H1 (cell line): ENCODE measurements around the gene EWSR1. TPM values are rescaled to one million over a fixed set of nuclear protein-coding genes. Genes with fewer than 3 reads are reported as not detected.

Experiments
- CBX8 ChIP-seq: fragments of 300-800, 300-1000 bp; sonication (generic); IDR thresholded peaks from 2 replicates; pipeline ENCODE4 v1.7.1; 2016; ENCODE audit warnings: low read depth, low read length, borderline replicate concordance
- EZH2 ChIP-seq: fragments of 200-600 bp; sonication (generic); IDR thresholded peaks from 2 replicates; pipeline ENCODE4 v1.7.1; 2012; ENCODE audit warnings: low read depth, mild to moderate bottlenecking, moderate library complexity, low read length, inconsistent platforms; ENCODE audit not compliant: severe bottlenecking
- POLR2AphosphoS5 ChIP-seq: IDR thresholded peaks from 2 replicates; pipeline ENCODE4 v1.6.1; 2011; ENCODE audit warnings: low read depth, low read length
- polyA plus RNA-seq, 7 experiments: library from polyadenylated mRNA; depleted of rRNA in 3 of 7; stranded (reverse) in 5 of 7; unstranded in 2 of 7; fragments of >200 nt in 5 of 7; fragments of 200-250 nt in 2 of 7; gene quantifications; 1 replicate in 5 of 7; 2 replicates in 1 of 7; 4 replicates in 1 of 7; pipeline versions ENCODE4 v1.2.1 to v1.2.3, GENCODE V29; 2011 to 2013; ENCODE audit warnings: missing spikeins in 2 of 7, mixed read lengths in 2 of 7
- total RNA-seq: library from RNA; stranded (reverse); fragmentation: NEBNext Ultra II Directional; extraction: Animal tissue kit (Norgen Biotek cat#: 25700); gene quantifications from 2 replicates; pipeline ENCODE4 v1.2.1, GENCODE V29; 2021
- TF ChIP-seq, protein P1 (sequence below): IDR thresholded peaks from 2 replicates; pipeline ENCODE4 v1.6.1; 2012; ENCODE audit warnings: inconsistent platforms
- TF ChIP-seq, protein P2 (sequence below): IDR thresholded peaks from 2 replicates; pipeline ENCODE4 v1.6.1; 2011; ENCODE audit warnings: low read length, improper control_type of control experiment

The EWSR1 gene
- total and polyA plus RNA-seq, 2 of the 8 experiments (the other 6 are each of a cell fraction or from before 2014, with no cell fraction given), result 387 to 930 TPM

DNA sequence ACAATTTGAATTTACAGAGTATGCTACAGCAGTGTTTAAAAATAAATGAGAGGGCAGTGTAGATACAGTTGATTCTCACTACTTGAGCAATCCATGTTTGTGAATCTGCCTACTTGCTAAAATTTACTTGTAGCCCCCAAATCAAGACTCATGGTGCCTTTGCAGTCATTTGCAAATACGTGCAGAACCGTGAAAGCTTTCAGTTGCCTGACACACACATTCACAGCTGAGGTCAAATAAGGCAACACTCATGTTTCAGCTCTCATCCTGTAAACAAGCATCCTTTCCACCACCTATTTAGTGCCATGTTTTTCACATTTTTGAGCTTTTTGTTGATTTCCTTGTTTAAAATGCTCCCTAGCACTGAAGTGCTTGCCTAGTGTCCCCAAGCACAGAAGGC is 80.0 kb downstream of the EWSR1 start (continued):
- TF ChIP-seq EZH2, result no peak
- TF ChIP-seq, protein P1, sequence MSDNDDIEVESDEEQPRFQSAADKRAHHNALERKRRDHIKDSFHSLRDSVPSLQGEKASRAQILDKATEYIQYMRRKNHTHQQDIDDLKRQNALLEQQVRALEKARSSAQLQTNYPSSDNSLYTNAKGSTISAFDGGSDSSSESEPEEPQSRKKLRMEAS, result no peak
- TF ChIP-seq POLR2AphosphoS5, result no peak
- TF ChIP-seq, protein P2, sequence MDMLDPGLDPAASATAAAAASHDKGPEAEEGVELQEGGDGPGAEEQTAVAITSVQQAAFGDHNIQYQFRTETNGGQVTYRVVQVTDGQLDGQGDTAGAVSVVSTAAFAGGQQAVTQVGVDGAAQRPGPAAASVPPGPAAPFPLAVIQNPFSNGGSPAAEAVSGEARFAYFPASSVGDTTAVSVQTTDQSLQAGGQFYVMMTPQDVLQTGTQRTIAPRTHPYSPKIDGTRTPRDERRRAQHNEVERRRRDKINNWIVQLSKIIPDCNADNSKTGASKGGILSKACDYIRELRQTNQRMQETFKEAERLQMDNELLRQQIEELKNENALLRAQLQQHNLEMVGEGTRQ, result no peak
- no peak for TF ChIP-seq CBX8
